Liver (tissue), 3 donors: Measurements from ENCODE around the gene RNU7-1.

Experiments used
- CTCF ChIP-seq: fragments of 150-350 bp; IDR thresholded peaks from 2 replicates; pipeline ENCODE4 v1.5.1; 2017; ENCODE audit warnings: improper control_type of control experiment, low read depth, low read length; ENCODE audit not compliant: missing input control
- FOXA1 ChIP-seq: IDR thresholded peaks from 2 replicates; pipeline ENCODE4 v1.6.1; 2016; ENCODE audit warnings: antibody characterized with exemption
- GABPA ChIP-seq, 2 donors: IDR thresholded peaks in 1 of 2; conservative IDR thresholded peaks in 1 of 2; 2 replicates each; pipeline ENCODE4 v1.6.1; 2016; ENCODE audit warnings: antibody characterized with exemption in 2 of 2, mild to moderate bottlenecking in 1 of 2, moderate library complexity in 1 of 2
- MAX ChIP-seq: IDR thresholded peaks from 2 replicates; pipeline ENCODE4 v1.6.1; 2016; ENCODE audit warnings: antibody characterized with exemption
- RAD21 ChIP-seq, 2 donors: IDR thresholded peaks; 2 replicates each; pipeline ENCODE4 v1.6.1; 2016; ENCODE audit warnings: antibody characterized with exemption in 2 of 2, mild to moderate bottlenecking in 2 of 2
- REST ChIP-seq: IDR thresholded peaks from 2 replicates; pipeline ENCODE4 v1.6.1; 2016; ENCODE audit warnings: antibody characterized with exemption, mild to moderate bottlenecking
- RXRA ChIP-seq, 2 donors: IDR thresholded peaks; 2 replicates each; pipeline ENCODE4 v1.6.1; 2017 to 2018; ENCODE audit warnings: antibody characterized with exemption in 2 of 2, mild to moderate bottlenecking in 1 of 2
- TAF1 ChIP-seq: conservative IDR thresholded peaks from 2 replicates; pipeline ENCODE4 v1.6.1; 2016; ENCODE audit warnings: antibody characterized with exemption, mild to moderate bottlenecking
- YY1 ChIP-seq: IDR thresholded peaks from 2 replicates; pipeline ENCODE4 v1.6.1; 2016; ENCODE audit warnings: antibody characterized with exemption, mild to moderate bottlenecking
- donor health status: healthy.
- donor health status: healthy.

- TF ChIP-seq RXRA (IDR thresholded peaks at IDR 0.05): no peak
- no peak for TF ChIP-seq CTCF
- no peak for TF ChIP-seq TAF1
- no peak for TF ChIP-seq RAD21 (IDR thresholded peaks at IDR 0.05)
- TF ChIP-seq GABPA (IDR thresholded peaks at IDR 0.05 in 1 of 2, conservative IDR thresholded peaks at IDR 0.05 in 1 of 2): no peak
- TF ChIP-seq REST: no peak
- TF ChIP-seq FOXA1: no peak
- TF ChIP-seq MAX: no peak
- no peak for TF ChIP-seq YY1
Measured at GRCh38 chr12:6899427-6899826, 44.2 kb upstream of the RNU7-1 start.
